Left renal pelvis (tissue), 4 donors: ENCODE data around the gene PROX2. TPM values are rescaled to one million over a fixed set of nuclear protein-coding genes. Genes with fewer than 3 reads are reported as not detected.

Experiments used
- DNase-seq, 4 donors: peaks; one replicate each; pipeline ENCODE4 v3.0.0-alpha.2; 2013; ENCODE audit warnings: low read depth in 4 of 4, low spot score in 3 of 4
- polyA plus RNA-seq, 4 donors: library from polyadenylated mRNA; unstranded; fragments of 120-200 nt; gene quantifications; one replicate each; pipeline ENCODE4 v1.2.1, GENCODE V29; 2013; ENCODE audit not compliant: insufficient read length in 4 of 4

Gene PROX2
- polyA plus RNA-seq: 1 to 10 TPM in 2 of 4 donors, under 1 TPM in 2; 0.37 to 3.0 (median 0.83) TPM

- no peak for DNase-seq
Measured at GRCh38 chr14:74875941-74876913, at the start of gene PROX2. TSS of gene PROX2 (minus strand) at chr14:74876145. CDS start at chr14:74863834, 12,311 bp downstream.

- DNase-seq: no peak
Measured at GRCh38 chr14:74924061-74924460, 48.1 kb upstream of the PROX2 start.

- DNase-seq: peak in 2 of 4 donors; percentile 38 to 69
Measured at GRCh38 chr14:74922752-74923401, 46.9 kb upstream of the PROX2 start, which contains the start of gene RPS6KL1. TSS of gene RPS6KL1 (minus strand) at chr14:74923260. CDS start at chr14:74921541, 1,719 bp downstream.

GRCh38 chr14:74921987-74922751 is 46.2 kb upstream of the PROX2 start:
- DNase-seq: no peak

GRCh38 chr14:74921053-74921620 is 45.2 kb upstream of the PROX2 start:
- no peak for DNase-seq

GRCh38 chr14:74920281-74920680 is 44.3 kb upstream of the PROX2 start:
- DNase-seq: no peak

- DNase-seq: no peak
Measured at GRCh38 chr14:74919421-74920165, 43.6 kb upstream of the PROX2 start.

- DNase-seq: no peak
Measured at GRCh38 chr14:74918380-74918779, 42.4 kb upstream of the PROX2 start.

GRCh38 chr14:74917646-74918081 is 41.7 kb upstream of the PROX2 start:
- no peak for DNase-seq

GRCh38 chr14:74917178-74917543 is 41.2 kb upstream of the PROX2 start:
- DNase-seq: no peak

- DNase-seq: no peak
Measured at GRCh38 chr14:74915826-74916225, 39.9 kb upstream of the PROX2 start.

GRCh38 chr14:74915426-74915825 is 39.5 kb upstream of the PROX2 start:
- no peak for DNase-seq

GRCh38 chr14:74913986-74914573 is 38.1 kb upstream of the PROX2 start:
- peak in 2 of 4 donors; percentile 26 to 42 for DNase-seq

- DNase-seq: no peak
Measured at GRCh38 chr14:74913393-74913910, 37.5 kb upstream of the PROX2 start.

- DNase-seq: no peak
Measured at GRCh38 chr14:74912801-74913200, 36.9 kb upstream of the PROX2 start.

- no peak for DNase-seq
Measured at GRCh38 chr14:74912111-74912510, 36.2 kb upstream of the PROX2 start.

- no peak for DNase-seq
Measured at GRCh38 chr14:74911704-74912103, 35.8 kb upstream of the PROX2 start.

GRCh38 chr14:74911221-74911620 is 35.3 kb upstream of the PROX2 start:
- no peak for DNase-seq

- no peak for DNase-seq
Measured at GRCh38 chr14:74910556-74910955, 34.6 kb upstream of the PROX2 start.
